Frontal cortex (tissue), 4 donors: ENCODE data around the gene LHB. TPM values are rescaled to one million over a fixed set of nuclear protein-coding genes. Genes with fewer than 3 reads are reported as not detected.
"Not testable (repeated sequence)": the region's sequence is repeated elsewhere in the genome, so short reads cannot be mapped to it uniquely, and the experiment has no call there.

ENCODE experiments used
- DNase-seq, 2 donors: peaks; one replicate each; pipeline ENCODE4 v3.0.0; 2012; ENCODE audit warnings: low spot score in 2 of 2
- FAIRE-seq: peaks from 2 replicates; lab custom pipeline; 2012; peaks lifted over from hg19 to GRCh38; lab: Jason Lieb, UNC
- total RNA-seq: library from RNA; depleted of rRNA; stranded (reverse); fragments of >200 nt; gene quantifications from one replicate; pipeline ENCODE4 v1.2.3, GENCODE V29; 2014
- donor health status: control.
- donor health status: control.
- donor health status: control.

Gene LHB
- not detected for total RNA-seq

GRCh38 chr19:49017041-49017665 lies at the start of gene LHB:
LHB (minus strand) TSS chr19:49017091; CDS start chr19:49017081, 10 bp downstream.
- DNase-seq: no peak
- no peak for FAIRE-seq

- FAIRE-seq (no peak), DNase-seq (peak in 1 of 2 donors; percentile 31)
Measured at GRCh38 chr19:49065905-49066512, 49.1 kb upstream of the LHB start.

GRCh38 chr19:49064768-49065611 lies 48.1 kb upstream of the LHB start, which contains the start of gene NTF4:
NTF4 (minus strand) TSS chr19:49064818; CDS start chr19:49061997, 2,821 bp downstream.
- peak in 1 of 2 donors; percentile 31 for DNase-seq
- no peak for FAIRE-seq

- FAIRE-seq: no peak
- DNase-seq: no peak
Measured at GRCh38 chr19:49064029-49064629, 47.2 kb upstream of the LHB start.

- FAIRE-seq (no peak), DNase-seq (no peak)
Measured at GRCh38 chr19:49061445-49061844, 44.6 kb upstream of the LHB start.

- FAIRE-seq: no peak
- no peak for DNase-seq
Measured at GRCh38 chr19:49061000-49061399, 44.1 kb upstream of the LHB start.

GRCh38 chr19:49059053-49059452 lies 42.2 kb upstream of the LHB start:
- no peak for FAIRE-seq
- no peak for DNase-seq

- DNase-seq (peak; percentile 20 to 28), FAIRE-seq (no peak)
Measured at GRCh38 chr19:49058562-49058961, 41.7 kb upstream of the LHB start.

GRCh38 chr19:49057636-49058234 lies 40.8 kb upstream of the LHB start, which contains the start of gene CGB7:
CGB7 (minus strand) TSS chr19:49057749; CDS start chr19:49055375, 2,374 bp downstream.
- no peak for FAIRE-seq

GRCh38 chr19:49056902-49057596 lies 40.2 kb upstream of the LHB start:
- FAIRE-seq, DNase-seq: not testable (repeated sequence)

More at GRCh38 chr19:49057636-49058234, 40.8 kb upstream of the LHB start, which contains the start of gene CGB7:
- DNase-seq: peak; percentile 51 to 73

- FAIRE-seq: no peak
- DNase-seq: peak; percentile 68 to 79
Measured at GRCh38 chr19:49056101-49056901, 39.4 kb upstream of the LHB start.

- not testable (repeated sequence) for FAIRE-seq
Measured at GRCh38 chr19:49050376-49051033, 33.6 kb upstream of the LHB start.

GRCh38 chr19:49049834-49050233 lies 32.9 kb upstream of the LHB start:
- not testable (repeated sequence) for DNase-seq, FAIRE-seq

More at GRCh38 chr19:49050376-49051033, 33.6 kb upstream of the LHB start:
- not testable (repeated sequence) for DNase-seq

- not testable (repeated sequence) for FAIRE-seq, DNase-seq
Measured at GRCh38 chr19:49049011-49049410, 32.1 kb upstream of the LHB start, which contains the start of gene CGB8. CGB8 (minus strand) TSS chr19:49049111; CDS start chr19:49048739, 372 bp downstream.

GRCh38 chr19:49043548-49043947 lies 26.7 kb upstream of the LHB start, which contains the start of gene CGB5:
CGB5 (plus strand) TSS chr19:49043848; CDS start chr19:49044210, 362 bp downstream.
- not testable (repeated sequence) for DNase-seq, FAIRE-seq

- DNase-seq, FAIRE-seq: not testable (repeated sequence)
Measured at GRCh38 chr19:49042666-49043065, 25.8 kb upstream of the LHB start.

- no peak for FAIRE-seq
- DNase-seq: no peak
Measured at GRCh38 chr19:49042177-49042576, 25.3 kb upstream of the LHB start.
